NCI-H2196 treated with DMSO at 0.1 percent for 48 hours (cell line): ENCODE measurements around the gene MISP3.

Experiments used
- DNase-seq: peaks from one replicate; lab custom pipeline; 2025; ENCODE audit not compliant: unreplicated experiment; lab: John Stamatoyannopoulos, UW

MISP3 gene

DNA sequence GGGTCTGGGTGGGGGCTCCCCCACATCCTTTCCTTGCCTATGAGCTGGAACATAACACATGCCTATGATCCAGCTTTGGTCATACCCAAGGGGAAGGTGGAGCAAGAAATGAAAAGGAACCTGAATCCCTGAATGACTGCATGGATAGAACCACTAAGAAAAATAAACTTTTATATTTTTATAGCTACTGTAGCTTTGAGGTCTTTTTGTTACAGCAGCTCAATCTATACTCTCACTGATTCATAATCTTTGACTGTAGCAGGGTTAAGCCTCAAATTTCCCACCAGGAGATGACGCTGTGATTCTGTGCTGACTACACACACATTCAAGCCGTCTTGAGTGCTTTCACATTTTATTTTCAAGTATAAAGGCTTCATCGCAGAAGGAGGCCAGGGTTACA is 19.6 kb upstream of the MISP3 start:
- DNase-seq = no peak

DNA sequence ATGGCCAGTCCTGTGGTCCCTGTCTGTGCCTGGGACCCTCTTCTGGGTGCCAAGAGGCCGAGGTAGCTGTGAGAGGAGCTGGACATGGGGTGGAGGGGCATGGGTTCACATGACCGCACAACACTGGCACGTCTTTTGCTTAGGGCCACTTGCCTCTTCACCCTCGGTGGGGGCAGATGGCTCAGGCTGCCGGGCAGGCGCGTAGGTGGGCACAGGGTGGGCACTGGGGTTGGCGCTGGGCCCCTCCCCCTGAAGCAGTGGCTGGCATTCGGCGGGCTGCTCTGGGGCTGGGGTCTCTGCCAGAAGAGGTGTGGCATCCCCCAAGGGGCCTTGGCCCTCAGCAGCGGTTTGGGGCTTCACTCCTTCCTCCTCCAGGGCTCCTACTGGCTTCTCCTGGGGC is 19.1 kb upstream of the MISP3 start:
- no peak for DNase-seq

DNA sequence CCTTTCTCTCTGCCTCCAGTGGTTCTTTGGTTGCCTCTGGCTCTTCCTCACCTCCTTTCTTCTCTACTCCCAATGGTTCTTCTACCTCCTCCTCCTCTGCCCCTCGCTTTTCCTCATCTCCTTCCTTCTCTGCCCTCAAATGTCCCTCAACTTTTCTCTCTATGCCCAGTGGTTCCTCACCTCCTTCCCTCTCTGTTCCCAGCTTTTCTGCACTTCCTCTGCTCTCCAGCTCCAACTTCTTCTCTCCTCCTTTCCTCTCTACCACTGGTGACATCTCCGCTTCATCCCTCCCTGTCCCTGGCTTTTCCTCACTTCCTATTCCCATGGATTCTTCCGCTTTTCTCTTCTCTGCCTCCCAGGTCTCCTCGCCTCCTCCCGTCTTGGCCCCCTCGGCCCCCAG is 18.5 kb upstream of the MISP3 start:
- DNase-seq = no peak

- DNase-seq = no peak
Measured at GRCh38 chr19:14054721-14055120, 17.9 kb upstream of the MISP3 start.

DNA sequence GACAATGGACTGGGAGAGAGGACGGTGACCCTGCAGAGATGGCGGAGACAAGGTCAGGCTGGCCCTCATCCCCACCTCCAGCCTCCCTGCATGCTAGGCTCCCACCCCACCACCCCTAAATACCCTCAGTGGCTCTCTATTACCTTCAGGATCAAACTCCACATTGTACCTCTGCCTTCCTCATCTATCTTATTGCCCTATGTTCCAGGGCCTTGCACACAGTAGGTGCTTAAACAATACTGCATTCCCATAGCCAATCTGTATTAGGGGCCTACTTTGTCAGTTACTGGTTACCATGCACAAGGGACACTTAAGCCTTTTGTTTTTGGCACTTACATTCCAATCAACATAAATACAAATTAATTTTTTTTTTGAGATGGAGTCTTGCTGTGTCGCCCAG is 17.2 kb upstream of the MISP3 start:
- no peak for DNase-seq

GRCh38 chr19:14056069-14056666 is 16.4 kb upstream of the MISP3 start:
- no peak for DNase-seq

GRCh38 chr19:14056741-14057356 is 15.7 kb upstream of the MISP3 start:
- no peak for DNase-seq

DNA sequence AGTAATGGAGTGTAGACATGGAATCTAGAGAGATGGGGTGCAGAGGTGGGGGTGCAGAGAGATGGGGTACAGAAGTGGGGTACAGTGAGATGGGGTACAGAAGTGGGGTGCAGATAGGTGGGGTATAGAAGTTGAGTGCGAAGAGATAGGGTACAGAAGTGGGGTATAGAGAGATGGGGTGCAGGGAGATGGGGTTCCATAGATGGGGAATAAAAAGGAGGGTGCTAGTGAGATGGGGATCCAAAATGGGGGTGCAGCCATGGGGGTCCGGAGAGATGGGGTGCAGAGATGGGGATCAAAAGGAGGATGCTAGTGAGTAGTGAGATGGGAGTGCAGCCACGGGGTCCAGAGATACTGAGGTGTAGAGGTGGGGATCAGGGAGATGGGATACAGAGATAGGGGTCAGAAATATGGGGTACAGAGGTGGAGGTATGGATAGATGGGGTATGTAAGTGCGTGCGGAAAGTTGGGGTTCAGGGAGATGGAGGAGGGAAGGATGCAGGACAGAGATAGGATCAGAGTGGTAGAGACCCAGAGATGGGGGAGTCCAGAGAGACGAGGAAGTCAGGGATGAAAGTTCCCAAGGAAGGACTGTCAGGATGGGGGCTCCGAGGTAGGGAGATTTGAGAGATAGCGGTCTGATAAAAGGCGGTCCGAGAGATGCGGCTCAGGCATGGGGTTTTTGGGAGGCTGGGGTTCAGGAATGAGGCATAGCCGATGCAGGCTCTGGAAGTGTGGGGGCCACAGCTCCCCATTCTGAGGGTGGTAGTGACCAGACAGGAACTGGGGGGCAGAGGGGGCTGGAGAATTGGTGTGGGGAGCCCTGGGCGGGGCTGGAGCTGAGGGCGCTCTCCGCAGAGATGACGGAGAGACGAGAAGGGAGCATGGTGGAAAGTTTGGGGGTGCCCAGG is 14.1 kb upstream of the MISP3 start:
- DNase-seq = no peak

GRCh38 chr19:14059093-14059480 is 13.5 kb upstream of the MISP3 start:
- DNase-seq = no peak

DNA sequence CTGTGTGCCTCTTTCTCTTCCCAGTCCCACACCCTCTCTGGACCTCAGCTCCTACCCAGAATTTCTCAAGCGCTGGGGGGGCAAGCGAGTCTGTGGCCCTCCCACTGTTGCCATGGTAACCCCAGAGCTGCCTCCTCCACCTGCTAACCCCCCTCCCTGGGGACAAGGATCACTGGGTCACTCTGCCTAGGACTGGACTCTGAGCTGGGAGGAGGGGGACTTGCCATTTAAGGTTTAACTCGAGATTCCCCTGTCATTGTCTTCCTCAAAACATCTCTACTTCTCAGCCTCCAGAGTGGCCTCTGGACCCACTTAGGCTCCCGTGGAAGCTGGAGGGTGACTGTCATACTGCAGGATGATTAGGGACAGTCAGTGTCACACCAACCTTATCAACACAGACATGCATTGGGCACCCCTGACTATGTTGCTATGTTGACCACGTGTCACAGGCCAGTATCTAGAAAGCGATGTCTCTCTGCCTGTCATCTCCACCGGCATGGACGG is 12.9 kb upstream of the MISP3 start:
- DNase-seq = no peak

DNA sequence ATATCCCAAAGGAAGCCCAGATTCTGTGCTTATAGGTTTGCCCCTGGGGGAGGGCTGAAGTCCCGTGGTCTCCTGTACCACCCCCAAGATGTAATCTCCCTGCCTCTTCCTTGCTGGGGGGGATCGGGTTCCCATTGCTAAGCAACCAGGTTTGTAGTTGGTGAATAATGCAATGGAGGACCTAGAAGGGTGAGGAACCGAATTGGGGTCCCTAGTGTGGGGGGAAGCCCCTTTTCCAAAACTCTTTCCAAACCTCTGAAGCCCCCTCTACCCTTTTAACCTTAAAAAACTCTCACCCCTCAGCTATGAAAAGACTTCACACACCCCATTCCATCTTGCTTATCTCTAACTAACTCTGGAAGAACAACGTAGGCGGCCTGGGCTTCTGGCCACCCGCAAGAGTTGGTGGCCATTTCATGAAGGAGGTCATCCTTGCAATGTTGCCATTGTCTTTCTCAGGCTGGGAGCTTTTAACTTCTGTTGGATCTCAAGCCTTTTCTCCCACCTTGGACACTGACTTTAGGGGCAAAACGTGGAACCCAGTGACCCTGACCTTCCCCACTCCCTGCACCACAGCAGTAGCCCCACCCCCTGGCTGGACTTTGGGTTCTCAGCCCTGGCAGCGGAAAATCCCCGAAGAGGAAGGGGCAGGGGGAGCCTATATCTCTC is 11.4 kb upstream of the MISP3 start:
- DNase-seq = no peak

- DNase-seq = no peak
Measured at GRCh38 chr19:14061751-14062557, 10.6 kb upstream of the MISP3 start, which contains the start of gene PALM3. Gene PALM3, minus strand, starts transcription at chr19:14062076. Its CDS starts 96 bp downstream, at chr19:14061980.

- no peak for DNase-seq
Measured at GRCh38 chr19:14062558-14062855, 10.1 kb upstream of the MISP3 start.

DNA sequence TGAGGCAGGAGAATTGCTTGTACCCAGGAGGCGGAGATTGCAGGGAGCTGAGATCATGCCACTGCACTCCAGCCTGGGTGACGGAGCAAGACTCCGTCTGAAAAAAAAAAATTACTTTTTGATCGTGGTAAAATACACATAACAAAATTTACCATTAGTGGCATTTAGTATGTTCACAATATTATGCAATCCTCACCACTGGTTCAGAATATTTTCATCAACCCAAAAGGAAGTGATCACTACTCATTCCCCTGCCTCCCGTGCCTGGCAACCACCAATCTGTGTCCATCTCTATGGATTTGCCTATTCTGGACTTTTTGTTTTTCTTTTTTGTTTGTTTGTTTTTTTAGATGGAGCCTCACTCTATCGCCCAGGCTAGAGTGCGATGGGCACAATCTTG is 9.5 kb upstream of the MISP3 start:
- no peak for DNase-seq

DNA sequence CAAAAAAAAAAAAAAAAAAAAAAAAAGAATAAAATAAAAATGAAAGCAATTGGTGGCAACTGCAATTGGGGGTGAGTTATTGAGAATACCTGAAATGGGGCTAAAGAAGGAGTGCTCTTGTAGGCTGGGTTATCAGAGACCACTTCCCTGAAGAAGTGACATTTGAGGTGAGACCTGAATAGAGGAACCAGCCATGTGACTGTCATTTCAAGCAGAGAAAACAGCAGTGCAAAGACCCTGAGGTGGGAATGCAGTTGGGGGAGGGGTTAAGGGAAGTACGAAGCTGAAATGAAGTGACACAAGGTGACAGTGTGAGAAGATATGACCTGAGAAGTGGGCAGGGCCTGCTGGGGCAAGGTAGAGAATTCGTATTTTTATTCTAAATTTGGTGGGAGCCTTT is 6.5 kb upstream of the MISP3 start:
- DNase-seq = no peak

- DNase-seq = no peak
Measured at GRCh38 chr19:14070268-14071050, 2.1 kb upstream of the MISP3 start.

DNA sequence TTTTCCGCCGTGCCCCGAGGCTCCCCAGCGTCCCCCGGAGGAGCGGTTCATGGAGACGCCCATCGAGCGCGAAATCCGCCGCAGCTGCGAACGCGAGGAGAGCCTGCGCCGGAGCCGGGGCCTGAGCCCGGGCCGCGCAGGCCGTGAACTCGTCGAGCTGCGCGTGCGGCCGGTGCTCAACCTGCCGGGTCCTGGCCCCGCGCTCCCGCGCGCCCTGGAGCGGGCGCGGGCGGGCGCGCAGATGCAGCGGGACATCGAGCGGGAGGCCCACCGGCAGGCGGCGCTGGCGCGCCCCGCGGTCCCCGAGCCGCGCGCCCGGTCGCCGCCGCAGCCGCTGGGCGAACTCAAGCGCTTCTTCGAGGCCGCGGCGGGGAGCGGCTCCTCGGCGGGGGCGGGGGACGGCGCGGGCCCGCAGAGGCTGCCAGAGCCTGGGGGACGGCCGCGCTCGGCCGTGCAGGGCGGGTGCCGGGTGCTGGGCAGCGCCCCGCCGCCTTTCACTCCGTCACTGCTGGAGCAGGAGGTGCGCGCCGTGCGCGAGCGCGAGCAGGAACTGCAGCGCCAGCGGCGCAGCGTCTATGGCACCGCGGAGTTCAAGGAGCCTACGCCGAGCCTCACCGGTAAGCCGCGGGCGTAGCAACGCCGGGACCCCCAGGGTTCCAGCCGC is 807 bp downstream of the MISP3 start:
- DNase-seq = peak; percentile 72

DNA sequence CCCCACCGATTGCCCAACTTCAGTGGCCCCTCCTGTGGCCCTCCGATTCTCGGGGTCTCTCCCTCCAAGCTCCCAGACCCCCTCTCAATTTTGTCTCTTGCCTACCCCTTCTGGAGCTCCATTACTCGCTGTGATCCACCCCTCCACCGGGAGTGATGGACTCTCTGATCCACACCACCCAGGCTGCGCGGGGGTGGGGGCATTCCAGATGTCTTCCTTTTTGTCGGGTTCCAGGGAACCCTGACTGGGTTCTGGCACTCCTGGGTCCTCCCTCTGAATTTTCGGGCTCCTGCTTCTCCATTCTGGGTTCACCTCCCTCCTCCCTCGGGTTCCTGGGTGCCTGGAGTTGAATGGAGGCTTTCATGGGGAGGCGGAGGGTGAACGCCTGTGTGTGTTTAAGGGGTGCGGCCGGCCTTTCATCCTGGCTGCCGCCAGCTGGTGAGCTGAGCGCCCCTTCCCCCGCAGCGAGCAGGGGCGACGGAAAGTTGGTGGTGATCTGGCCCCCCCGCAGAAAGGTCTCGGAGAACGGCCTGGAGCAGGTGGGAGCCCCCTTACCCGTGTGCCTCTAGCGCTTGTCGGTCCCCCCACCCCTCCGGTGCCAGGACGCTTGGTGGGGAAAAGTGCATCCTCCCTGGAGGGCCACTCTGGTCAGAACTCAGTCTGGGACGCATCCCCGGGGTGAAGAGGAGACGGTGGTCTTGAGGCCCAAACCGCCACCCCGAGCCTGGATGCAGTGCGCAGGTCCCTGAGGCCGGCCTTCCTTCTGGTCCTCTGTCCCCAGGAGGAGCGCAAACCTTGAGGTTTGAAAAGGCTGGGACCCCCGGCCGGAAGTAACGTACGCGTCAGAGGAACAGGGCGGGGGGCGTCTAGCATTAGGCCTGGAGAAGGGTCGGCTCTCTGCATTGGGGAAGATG is 1.6 kb downstream of the MISP3 start:
- no peak for DNase-seq
